Neural progenitor cell (in vitro differentiated cells): Measurements from ENCODE around the gene MTRF1L.

ENCODE experiments used
- EZH2 ChIP-seq: fragments of 200-600 bp; sonication (generic); IDR thresholded peaks from 2 replicates; pipeline ENCODE4 v1.6.1; 2017; ENCODE audit warnings: antibody characterized with exemption, mild to moderate bottlenecking, moderate library complexity
- EZH2phosphoT487 ChIP-seq: fragments of 200-600 bp; sonication (generic); IDR thresholded peaks from 2 replicates; pipeline ENCODE4 v1.6.1; 2017; ENCODE audit warnings: antibody characterized with exemption
- TF ChIP-seq, protein P1 (sequence below): fragments of 200-600 bp; sonication (generic); IDR thresholded peaks from 2 replicates; pipeline ENCODE4 v1.5.1; 2017; ENCODE audit warnings: antibody characterized with exemption, mild to moderate bottlenecking

DNA sequence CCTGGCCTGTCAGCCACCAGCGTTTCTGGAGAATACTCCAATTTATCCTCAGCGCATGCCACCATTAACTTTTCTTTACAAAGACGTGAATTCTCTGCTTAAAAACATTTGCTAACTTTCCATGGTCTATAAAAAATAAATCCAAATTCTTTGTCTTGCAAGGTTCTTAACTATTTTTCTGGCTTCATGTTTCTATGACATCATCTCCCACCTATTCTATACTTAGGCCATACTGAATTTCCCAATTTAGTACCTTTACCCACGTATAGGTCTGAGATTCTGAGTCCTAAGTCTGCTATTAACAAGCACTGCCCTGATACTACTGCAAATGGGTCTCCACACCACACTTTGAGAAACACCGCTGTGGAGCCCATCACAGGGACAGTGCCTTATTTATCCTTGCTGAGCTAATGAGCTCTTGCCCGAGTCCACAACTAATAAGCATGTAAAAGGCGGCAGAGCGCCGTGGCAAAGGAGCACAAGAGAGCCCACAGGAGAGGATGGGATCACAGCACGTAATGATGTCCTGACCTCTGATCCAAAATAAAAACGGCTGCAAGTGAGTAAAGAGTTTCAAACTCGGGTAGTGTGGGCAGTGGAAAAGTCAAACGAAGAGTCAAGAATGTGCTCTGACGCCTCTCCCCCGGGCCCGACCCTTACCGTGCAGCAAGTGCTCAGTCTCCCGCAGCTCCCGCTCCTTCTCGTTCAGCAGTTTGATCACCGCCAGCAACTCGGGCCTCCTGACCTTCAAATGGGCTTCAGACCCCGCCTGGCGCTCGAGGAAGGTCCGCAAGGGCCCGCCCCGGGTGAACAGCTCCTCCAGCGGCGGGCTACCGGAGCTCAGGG, 519 bp downstream of the MTRF1L start:
- TF ChIP-seq, protein P1, sequence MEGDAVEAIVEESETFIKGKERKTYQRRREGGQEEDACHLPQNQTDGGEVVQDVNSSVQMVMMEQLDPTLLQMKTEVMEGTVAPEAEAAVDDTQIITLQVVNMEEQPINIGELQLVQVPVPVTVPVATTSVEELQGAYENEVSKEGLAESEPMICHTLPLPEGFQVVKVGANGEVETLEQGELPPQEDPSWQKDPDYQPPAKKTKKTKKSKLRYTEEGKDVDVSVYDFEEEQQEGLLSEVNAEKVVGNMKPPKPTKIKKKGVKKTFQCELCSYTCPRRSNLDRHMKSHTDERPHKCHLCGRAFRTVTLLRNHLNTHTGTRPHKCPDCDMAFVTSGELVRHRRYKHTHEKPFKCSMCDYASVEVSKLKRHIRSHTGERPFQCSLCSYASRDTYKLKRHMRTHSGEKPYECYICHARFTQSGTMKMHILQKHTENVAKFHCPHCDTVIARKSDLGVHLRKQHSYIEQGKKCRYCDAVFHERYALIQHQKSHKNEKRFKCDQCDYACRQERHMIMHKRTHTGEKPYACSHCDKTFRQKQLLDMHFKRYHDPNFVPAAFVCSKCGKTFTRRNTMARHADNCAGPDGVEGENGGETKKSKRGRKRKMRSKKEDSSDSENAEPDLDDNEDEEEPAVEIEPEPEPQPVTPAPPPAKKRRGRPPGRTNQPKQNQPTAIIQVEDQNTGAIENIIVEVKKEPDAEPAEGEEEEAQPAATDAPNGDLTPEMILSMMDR, result no peak
- peak; percentile 31 for TF ChIP-seq EZH2
- no peak for TF ChIP-seq EZH2phosphoT487
